Coronary artery (tissue), 2 donors: ENCODE measurements around the gene DNMT1.

Experiments
- DNase-seq: peaks from one replicate; pipeline ENCODE4 v3.0.0-alpha.2; 2017; ENCODE audit warnings: low spot score
- H3K27ac ChIP-seq, 2 donors: fragments of 200-600 bp; sonication (generic); one replicate each; pipeline ENCODE4 v1.5.1; 2016 to 2019
- H3K4me3 ChIP-seq: fragments of 200-600 bp; sonication (generic); 2 replicates; pipeline ENCODE4 v1.5.1; 2016; ENCODE audit warnings: mild to moderate bottlenecking, moderate library complexity
- TF ChIP-seq, protein P1 (sequence below): fragments of 200-600 bp; sonication (generic); IDR thresholded peaks from one replicate; pipeline ENCODE4 v1.5.1; 2019; ENCODE audit warnings: antibody characterized with exemption

DNMT1 gene

DNA sequence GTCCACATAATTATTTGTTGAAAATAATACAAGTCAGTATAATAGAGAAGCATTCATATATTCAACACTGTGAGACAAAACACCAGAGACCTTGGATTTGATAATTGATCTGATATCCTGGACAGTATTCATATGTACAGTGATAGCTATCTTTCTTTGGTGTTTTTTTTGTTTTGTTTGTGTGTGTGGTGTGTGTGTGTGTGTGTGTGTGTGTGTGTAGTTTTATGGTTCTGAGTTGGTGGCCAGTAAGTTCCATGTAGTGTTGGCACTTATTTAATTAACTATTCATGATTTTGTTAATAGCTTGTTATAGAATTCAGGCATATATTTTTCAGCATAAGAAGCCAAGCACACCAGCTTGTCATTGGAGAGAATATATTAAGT, 90.6 kb downstream of the DNMT1 start:
- Histone ChIP-seq H3K27ac (no peak overlapping the region), H3K4me3 (no peak overlapping the region)
- TF ChIP-seq, protein P1, sequence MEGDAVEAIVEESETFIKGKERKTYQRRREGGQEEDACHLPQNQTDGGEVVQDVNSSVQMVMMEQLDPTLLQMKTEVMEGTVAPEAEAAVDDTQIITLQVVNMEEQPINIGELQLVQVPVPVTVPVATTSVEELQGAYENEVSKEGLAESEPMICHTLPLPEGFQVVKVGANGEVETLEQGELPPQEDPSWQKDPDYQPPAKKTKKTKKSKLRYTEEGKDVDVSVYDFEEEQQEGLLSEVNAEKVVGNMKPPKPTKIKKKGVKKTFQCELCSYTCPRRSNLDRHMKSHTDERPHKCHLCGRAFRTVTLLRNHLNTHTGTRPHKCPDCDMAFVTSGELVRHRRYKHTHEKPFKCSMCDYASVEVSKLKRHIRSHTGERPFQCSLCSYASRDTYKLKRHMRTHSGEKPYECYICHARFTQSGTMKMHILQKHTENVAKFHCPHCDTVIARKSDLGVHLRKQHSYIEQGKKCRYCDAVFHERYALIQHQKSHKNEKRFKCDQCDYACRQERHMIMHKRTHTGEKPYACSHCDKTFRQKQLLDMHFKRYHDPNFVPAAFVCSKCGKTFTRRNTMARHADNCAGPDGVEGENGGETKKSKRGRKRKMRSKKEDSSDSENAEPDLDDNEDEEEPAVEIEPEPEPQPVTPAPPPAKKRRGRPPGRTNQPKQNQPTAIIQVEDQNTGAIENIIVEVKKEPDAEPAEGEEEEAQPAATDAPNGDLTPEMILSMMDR = no peak
- no peak for DNase-seq

DNA sequence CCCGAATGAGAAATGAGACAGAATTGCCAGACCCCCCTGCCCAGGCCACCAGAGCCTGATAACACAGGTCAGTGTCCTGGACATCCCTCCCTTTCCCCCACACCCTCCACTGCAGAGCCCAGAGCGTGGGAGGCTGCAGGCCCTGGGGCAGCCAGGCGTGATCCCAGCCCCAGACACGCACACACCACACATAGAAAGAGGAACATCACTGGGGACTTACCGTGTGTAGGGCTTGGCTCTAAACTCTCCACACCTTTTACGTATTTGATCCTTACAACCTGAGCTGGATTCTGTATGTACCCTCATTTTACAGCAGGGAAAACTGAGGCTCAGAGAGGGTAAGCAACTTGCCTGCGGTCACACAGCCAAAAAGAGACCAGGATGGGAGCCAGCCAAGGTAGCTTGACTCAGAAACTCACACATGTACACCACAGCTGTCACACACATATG, 91.9 kb downstream of the DNMT1 start:
- no peak overlapping the region for H3K4me3 ChIP-seq
- DNase-seq = no peak
- no peak overlapping the region for H3K27ac ChIP-seq
- TF ChIP-seq, protein P1 = no peak

DNA sequence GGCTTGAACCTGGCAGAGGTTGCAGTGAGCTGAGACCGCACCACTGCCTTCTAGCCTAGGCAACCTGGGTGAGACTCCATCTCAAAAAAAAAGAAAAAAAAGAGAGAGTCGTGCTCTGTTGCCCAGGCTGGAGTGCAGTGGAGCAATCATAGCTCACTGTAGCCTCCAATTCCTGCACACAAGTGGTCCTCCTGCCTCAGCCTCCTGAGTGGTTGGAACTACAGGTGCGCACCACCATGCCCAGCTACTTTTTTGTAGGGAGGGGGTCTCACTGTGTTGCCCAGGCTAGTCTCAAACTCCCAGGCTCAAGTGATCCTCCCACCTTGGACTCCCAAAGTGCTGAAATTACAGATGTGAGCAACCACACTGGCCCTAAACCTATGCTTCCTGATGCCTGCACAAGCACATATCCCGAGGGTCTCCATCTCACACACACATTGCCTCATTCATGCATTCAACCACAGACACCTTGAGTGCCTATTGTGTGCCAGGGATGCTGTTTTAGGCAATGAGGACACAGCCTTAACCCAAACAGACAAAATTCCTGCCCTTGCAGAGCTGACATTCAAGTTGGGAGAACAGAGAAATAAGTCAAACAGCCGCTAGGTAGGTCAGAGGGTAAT, 94.5 kb downstream of the DNMT1 start:
- TF ChIP-seq, protein P1 = no peak
- Histone ChIP-seq H3K27ac (no peak overlapping the region), H3K4me3 (no peak overlapping the region)
- no peak for DNase-seq

GRCh38 chr19:10096615-10096963, 98.2 kb downstream of the DNMT1 start:
- Histone ChIP-seq H3K27ac (peak overlapping the region; percentile 39 to 83), H3K4me3 (peak overlapping the region; percentile 83)
- DNase-seq = peak; percentile 74
- TF ChIP-seq, protein P1 = no peak

GRCh38 chr19:10095948-10096614, 98.7 kb downstream of the DNMT1 start:
- H3K4me3 ChIP-seq = peak overlapping the region; percentile 83
- TF ChIP-seq, protein P1 = no peak
- peak; percentile 88 for DNase-seq
- peak overlapping the region; percentile 78 to 83 for H3K27ac ChIP-seq

GRCh38 chr19:10095622-10095947, 99.2 kb downstream of the DNMT1 start:
- peak overlapping the region; percentile 83 for H3K4me3 ChIP-seq
- H3K27ac ChIP-seq = peak overlapping the region; percentile 78 to 83
- no peak for DNase-seq
- TF ChIP-seq, protein P1 = no peak
